Activated CD4-positive, CD25-positive, alpha-beta regulatory T cell treated with anti-CD3 and anti-CD28 coated beads, Interleukin-2, amount 50 U/mL, for 24 hours (primary cell): ENCODE measurements around the gene PMPCA.

Experiments
- ATAC-seq, 2 donors: fragments of 150-1000 bp; cut with Tn5 transposase; one replicate each; pipeline ENCODE4 v1.10.0; 2021; ENCODE audit warnings: mild to moderate bottlenecking in 1 of 2, moderate library complexity in 1 of 2

Gene PMPCA

GRCh38 chr9:136463578-136463977 is 53.1 kb downstream of the PMPCA start:
- ATAC-seq, result no peak

GRCh38 chr9:136464241-136464640 is 53.8 kb downstream of the PMPCA start:
- ATAC-seq, result no peak

GRCh38 chr9:136465500-136466154 is 55.2 kb downstream of the PMPCA start:
- no peak for ATAC-seq

GRCh38 chr9:136466155-136466541 is 55.7 kb downstream of the PMPCA start:
- no peak for ATAC-seq

GRCh38 chr9:136467766-136468165 is 57.3 kb downstream of the PMPCA start:
- ATAC-seq, result no peak

GRCh38 chr9:136470356-136470755 is 59.9 kb downstream of the PMPCA start:
- ATAC-seq, result no peak

- no peak for ATAC-seq
These were observed 60.5 kb downstream of the PMPCA start for GRCh38 chr9:136470792-136471469.

- ATAC-seq, result no peak
These were observed 61.5 kb downstream of the PMPCA start for GRCh38 chr9:136471802-136472487.

- ATAC-seq, result no peak
These were observed 62.3 kb downstream of the PMPCA start for GRCh38 chr9:136472640-136473353.

- no peak for ATAC-seq
These were observed 62.9 kb downstream of the PMPCA start for GRCh38 chr9:136473354-136473721.
